Stimulated activated CD4-positive, alpha-beta T cell treated with anti-CD3 and anti-CD28 coated beads, Interleukin-1b, Interleukin-23, amount 100 ng/mL, for 1 hour (primary cell): ENCODE results near the gene RNF214.
A peak's percentile ranks its signal among the peaks of the same experiment; 100 is the strongest.
"Not testable (repeated sequence)": the region's sequence is repeated elsewhere in the genome, so short reads cannot be mapped to it uniquely, and the experiment has no call there.

Experiments used
- DNase-seq, 2 donors: peaks; one replicate each; pipeline ENCODE4 v3.0.0-alpha.2; 2020; ENCODE audit warnings: low read depth in 2 of 2

The RNF214 gene

GRCh38 chr11:117232092-117232878, at the start of gene RNF214:
Gene RNF214, plus strand, starts transcription at chr11:117232671. Its CDS starts 1,602 bp downstream, at chr11:117234273.
- peak; percentile 36 to 58 for DNase-seq

GRCh38 chr11:117183178-117183577, 49.3 kb upstream of the RNF214 start:
- DNase-seq, result not testable (repeated sequence)

DNA sequence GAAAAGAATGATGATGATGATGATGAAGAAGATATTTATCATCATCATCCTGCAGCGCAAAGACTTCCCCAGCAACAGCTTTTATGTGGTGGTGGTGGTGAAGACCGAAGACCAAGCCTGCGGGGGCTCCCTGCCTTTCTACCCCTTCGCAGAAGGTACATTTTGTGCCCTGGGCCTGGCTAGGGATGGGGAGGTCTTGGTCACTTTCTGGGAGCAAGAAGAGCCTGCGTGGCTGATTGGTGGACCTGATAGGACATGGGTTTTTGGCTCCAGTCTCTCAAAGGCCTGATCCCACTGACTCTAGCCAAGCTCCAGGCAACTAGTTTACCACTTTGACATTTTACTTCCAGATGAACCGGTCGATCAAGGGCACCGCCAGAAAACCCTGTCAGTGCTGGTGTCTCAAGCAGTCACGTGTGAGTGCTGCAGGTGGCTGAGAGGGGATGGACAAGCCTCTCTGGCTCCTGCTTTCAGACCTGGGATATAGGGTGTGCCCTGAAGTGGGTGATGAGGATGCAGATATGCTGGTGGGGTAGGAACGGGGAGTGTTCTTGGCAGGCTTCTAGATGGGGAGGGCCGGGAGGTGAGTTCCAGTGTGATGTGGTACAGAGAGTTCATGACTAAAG, 48.6 kb upstream of the RNF214 start:
- no peak for DNase-seq

- no peak for DNase-seq
Measured at GRCh38 chr11:117185736-117186430, 46.6 kb upstream of the RNF214 start.

GRCh38 chr11:117186431-117186761, 46.1 kb upstream of the RNF214 start:
- no peak for DNase-seq

- no peak for DNase-seq
Measured at GRCh38 chr11:117187007-117187406, 45.5 kb upstream of the RNF214 start.

- no peak for DNase-seq
Measured at GRCh38 chr11:117187428-117187798, 45.1 kb upstream of the RNF214 start.

- DNase-seq, result no peak
Measured at GRCh38 chr11:117187799-117188481, 44.5 kb upstream of the RNF214 start.

- no peak for DNase-seq
Measured at GRCh38 chr11:117188620-117189081, 43.8 kb upstream of the RNF214 start.

DNA sequence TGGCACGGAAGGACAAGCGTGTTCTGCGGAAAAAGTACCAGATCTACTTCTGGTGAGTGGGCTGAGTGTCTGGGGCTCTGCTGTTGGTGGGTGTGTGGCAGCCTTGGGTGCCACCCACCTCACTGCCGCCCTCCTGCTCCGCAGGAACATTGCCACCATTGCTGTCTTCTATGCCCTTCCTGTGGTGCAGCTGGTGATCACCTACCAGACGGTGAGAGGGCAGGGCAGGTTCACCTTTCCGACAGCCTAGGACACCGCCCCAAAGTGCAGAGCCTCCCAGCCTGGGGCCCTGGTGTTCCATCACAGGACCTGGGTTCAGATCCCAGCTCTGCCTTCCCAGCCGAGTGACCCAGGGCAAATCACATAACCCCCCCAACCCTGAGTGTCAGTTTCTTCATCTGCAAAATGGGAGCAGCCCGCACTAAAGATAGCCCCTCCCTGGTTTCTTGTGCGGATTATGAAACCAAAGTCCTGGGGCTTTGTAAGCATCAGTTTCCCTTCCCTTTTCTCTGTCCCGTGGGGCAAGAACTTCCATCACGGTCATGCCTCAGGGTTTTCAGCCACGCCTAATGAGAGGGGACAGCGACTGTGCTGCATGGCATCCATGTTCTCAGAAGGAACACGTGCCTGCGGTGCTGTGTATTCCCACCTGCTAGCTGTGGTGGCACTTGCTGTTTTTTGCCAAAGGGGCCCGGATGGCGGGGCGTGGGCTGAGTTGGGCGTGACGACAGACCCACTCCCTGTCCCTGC, 43.1 kb upstream of the RNF214 start:
- no peak for DNase-seq

DNA sequence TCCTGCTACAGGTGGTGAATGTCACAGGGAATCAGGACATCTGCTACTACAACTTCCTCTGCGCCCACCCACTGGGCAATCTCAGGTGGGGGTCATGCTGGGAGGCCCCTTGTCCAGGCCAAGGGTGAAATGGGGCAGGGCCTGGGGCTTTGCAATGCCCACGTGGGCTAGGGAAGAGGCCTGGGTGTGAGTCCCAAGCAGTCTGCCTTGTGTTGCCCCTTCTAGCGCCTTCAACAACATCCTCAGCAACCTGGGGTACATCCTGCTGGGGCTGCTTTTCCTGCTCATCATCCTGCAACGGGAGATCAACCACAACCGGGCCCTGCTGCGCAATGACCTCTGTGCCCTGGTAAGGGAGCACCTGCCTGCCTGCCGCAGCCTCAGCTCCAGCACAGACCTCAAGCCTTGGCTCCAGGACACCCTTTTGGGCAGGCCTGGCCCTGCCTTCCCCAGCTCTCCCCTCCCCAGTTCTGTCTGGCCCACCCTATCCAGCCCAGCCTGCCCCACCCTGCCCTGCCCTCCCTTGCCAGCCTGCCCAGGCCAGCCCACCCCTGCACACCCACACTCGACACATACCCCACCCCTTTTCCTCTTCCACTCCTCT, 42.4 kb upstream of the RNF214 start:
- DNase-seq, result no peak

GRCh38 chr11:117191680-117192400, 40.6 kb upstream of the RNF214 start:
- DNase-seq, result no peak

- DNase-seq, result no peak
Measured at GRCh38 chr11:117192401-117192875, 40.0 kb upstream of the RNF214 start.

DNA sequence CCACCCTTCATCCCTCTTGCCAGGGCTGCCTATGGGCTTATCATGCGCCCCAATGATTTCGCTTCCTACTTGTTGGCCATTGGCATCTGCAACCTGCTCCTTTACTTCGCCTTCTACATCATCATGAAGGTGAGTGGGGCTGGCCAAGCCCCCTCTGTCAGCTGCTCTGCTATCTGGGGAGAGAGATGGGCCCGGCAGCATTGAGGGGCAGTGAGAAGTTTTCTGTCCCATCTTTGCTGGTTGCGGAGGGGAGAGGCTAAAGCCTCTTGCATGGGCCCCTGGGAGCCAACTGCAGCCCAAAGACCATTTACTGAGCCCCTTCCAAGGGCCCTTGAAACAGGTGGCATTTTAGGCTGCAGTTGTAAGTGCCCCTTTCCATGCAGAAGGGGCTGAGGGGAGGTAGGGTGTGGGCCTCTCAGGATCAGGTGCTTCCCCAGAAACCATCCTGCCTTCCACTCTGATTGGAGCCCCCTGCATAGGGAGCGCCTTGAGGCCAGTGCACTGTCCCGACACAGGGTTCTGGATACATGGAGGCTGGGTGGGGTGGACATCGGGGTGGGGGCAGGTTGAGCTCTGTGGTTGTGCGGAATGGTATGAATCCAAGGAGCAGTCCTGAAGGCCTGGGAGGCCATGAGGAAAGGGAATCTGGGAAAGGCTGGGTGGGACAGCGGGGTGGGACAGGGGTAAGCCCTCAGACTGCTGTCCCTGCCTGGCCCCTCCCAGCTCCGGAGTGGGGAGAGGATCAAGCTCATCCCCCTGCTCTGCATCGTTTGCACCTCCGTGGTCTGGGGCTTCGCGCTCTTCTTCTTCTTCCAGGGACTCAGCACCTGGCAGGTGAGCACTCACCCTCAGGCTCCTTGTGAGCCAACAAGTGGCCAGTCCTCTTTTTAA, 39.1 kb upstream of the RNF214 start:
- no peak for DNase-seq

DNA sequence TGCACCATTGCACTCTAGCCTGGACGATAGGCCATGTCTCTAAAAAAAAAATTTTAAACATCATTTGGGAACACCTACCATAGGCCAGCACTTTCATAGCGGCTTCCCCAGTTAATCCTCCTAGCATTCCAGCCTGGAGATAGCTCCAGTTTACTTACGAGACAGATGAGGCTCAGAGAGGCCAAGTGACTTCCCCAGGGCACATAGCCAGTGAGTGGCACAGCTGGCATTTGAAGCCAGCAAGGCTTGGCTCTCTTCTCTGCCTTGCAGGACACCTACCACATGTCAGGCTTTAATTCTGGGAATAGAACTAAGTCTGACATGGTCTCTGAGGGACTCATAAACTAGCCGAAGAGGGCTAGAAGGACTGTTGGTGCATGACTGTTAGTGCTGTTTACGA, 38.2 kb upstream of the RNF214 start:
- no peak for DNase-seq

- DNase-seq, result no peak
Measured at GRCh38 chr11:117195258-117195657, 37.2 kb upstream of the RNF214 start.

GRCh38 chr11:117195761-117196160, 36.7 kb upstream of the RNF214 start:
- DNase-seq, result no peak

GRCh38 chr11:117197006-117197405, 35.5 kb upstream of the RNF214 start:
- no peak for DNase-seq
